Measurements from ENCODE around the gene SZRD1. TPM values are rescaled to one million over a fixed set of nuclear protein-coding genes. Genes with fewer than 3 reads are reported as not detected.

Gene SZRD1
- total and polyA plus RNA-seq, 2 of the 4 experiments (the other 2 are of a cell fraction): 119 to 149 TPM

DNA sequence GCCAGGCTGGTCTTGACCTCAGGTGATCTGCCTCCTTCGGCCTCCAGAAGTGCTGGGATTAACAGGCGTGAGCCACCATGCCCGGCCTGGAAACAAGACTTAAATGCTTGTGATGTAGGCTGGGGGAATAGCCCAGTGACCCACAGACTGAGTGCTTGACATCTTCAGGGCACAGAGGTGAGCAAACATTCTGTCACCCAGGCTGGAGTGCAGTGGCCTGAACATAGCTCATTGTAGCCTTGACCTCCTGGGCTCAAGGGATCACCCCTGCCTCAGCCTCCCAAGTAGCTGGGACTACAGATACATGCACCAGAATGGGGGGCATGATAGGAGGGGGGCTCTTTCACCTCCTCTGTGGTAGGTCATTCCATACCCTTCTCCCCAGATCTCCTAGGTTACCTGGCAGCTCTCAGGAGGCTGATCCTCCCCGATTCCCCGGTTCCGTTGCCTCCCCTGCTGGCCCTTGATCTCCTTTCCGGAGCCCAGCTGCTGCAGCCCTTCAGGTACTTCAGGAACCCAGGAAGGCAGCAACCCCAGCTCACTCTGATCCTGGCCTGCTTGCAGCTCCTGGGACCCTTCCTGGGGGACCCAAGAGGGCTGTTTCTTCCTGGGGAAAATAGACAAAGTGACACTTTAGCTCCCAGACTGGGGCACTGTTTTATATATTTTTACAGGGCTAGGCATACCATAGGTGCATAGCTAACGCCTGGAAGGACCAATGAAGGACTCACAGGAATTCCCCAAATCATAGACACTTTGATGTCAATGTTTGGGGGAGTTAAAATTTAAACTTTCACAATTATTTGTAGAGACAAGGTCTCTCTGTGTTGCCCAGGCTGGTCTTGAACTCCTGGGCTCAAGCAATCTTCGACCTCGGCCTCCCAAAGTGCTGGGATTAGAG is 58.3 kb downstream of the SZRD1 start:
- no peak overlapping the region for H3K9ac ChIP-seq (ENCODE audit: low read depth, low read length)
- BruUV-seq (replicated peaks): no TSS peak
- no peak for ATAC-seq (ENCODE audit: low read depth)
- H3K4me1 ChIP-seq (ENCODE audit: control insufficient read depth, insufficient read depth, low read length): no peaks in the 10 kb centered on the region
- H2BK20ac ChIP-seq (ENCODE audit: low read depth, low read length): no peak overlapping the region
- peaks cover 6% of the 10 kb centered on the region for H3K27me3 ChIP-seq (ENCODE audit: control insufficient read depth, insufficient read depth, low read length)
- CTCF ChIA-PET: no interaction called here
- H3K27ac ChIP-seq (ENCODE audit: insufficient read depth, low read length): no peak overlapping the region
- H3K9me1 ChIP-seq (ENCODE audit: insufficient read depth, low read length): no peaks in the 10 kb centered on the region; the same call in 1 of the 2 replicates
- H3K36me3 ChIP-seq (ENCODE audit: control insufficient read depth, insufficient read depth, low read length): no peaks in the 10 kb centered on the region
- no peak overlapping the region for H2AK9ac ChIP-seq (replicated peaks; ENCODE audit: low read depth, low read length, poor library complexity)
- no peaks in the 10 kb centered on the region for H3K79me1 ChIP-seq (ENCODE audit: low read depth in 1 of 2, low read length in 2 of 2)
- no peaks in the 10 kb centered on the region for H4K20me1 ChIP-seq (ENCODE audit: insufficient read depth, low read length)
- no peak for DNase-seq
- dilution Hi-C loops (cut with HindIII; ENCODE audit: low sequenced_read_pairs, unreplicated experiment) (no loop called here), intact Hi-C loops (cut with micrococcal nuclease) (no loop called here), in situ Hi-C loops (cut with MboI; ENCODE audit: low sequenced_read_pairs) (no loop called here)
- H3K4me2 ChIP-seq (ENCODE audit: low read depth, low read length): no peak overlapping the region
- 72% methylated on average over 6 of the region's 10 CpGs; no CpG with 5 or more reads in 1 of the 2 experiments for WGBS, 2 experiments (ENCODE audit: extremely low coverage in 2 of 2, insufficient read length in 1 of 2)
- H3K14ac ChIP-seq (replicated peaks; ENCODE audit: low read depth, low read length): no peak overlapping the region
- H3K23ac ChIP-seq (ENCODE audit: low read depth, low read length): no peak overlapping the region
- POLR2A ChIA-PET (ENCODE audit: unreplicated experiment): no interaction called here
- TF ChIP-seq, protein P1, sequence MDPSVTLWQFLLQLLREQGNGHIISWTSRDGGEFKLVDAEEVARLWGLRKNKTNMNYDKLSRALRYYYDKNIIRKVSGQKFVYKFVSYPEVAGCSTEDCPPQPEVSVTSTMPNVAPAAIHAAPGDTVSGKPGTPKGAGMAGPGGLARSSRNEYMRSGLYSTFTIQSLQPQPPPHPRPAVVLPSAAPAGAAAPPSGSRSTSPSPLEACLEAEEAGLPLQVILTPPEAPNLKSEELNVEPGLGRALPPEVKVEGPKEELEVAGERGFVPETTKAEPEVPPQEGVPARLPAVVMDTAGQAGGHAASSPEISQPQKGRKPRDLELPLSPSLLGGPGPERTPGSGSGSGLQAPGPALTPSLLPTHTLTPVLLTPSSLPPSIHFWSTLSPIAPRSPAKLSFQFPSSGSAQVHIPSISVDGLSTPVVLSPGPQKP (IDR thresholded peaks at IDR 0.05; ENCODE audit: borderline replicate concordance, low read depth, low read length): no peak
- no peak for TF ChIP-seq RFX5 (IDR thresholded peaks at IDR 0.05; ENCODE audit: low read depth, low read length)
- no peak for TF ChIP-seq CHD1 (IDR thresholded peaks at IDR 0.05; ENCODE audit: low read depth, low read length)
- TF ChIP-seq CEBPB (IDR thresholded peaks at IDR 0.05; ENCODE audit: low read depth, low read length): no peak
- TF ChIP-seq, protein P2, sequence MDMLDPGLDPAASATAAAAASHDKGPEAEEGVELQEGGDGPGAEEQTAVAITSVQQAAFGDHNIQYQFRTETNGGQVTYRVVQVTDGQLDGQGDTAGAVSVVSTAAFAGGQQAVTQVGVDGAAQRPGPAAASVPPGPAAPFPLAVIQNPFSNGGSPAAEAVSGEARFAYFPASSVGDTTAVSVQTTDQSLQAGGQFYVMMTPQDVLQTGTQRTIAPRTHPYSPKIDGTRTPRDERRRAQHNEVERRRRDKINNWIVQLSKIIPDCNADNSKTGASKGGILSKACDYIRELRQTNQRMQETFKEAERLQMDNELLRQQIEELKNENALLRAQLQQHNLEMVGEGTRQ (IDR thresholded peaks at IDR 0.05; ENCODE audit: low read depth, low read length): no peak
- TF ChIP-seq SMC3 (IDR thresholded peaks at IDR 0.05; ENCODE audit: low read depth, low read length): no peak
- TF ChIP-seq RAD21 (IDR thresholded peaks at IDR 0.05; ENCODE audit: low read length): no peak
- no peak for TF ChIP-seq BHLHE40 (IDR thresholded peaks at IDR 0.05; ENCODE audit: low read depth, low read length)
- TF ChIP-seq MXI1 (IDR thresholded peaks at IDR 0.05; ENCODE audit: borderline replicate concordance, low read depth, low read length): no peak
- no peak for TF ChIP-seq RCOR1 (IDR thresholded peaks at IDR 0.05; ENCODE audit: insufficient replicate concordance, low read length)
- TF ChIP-seq, protein P3, sequence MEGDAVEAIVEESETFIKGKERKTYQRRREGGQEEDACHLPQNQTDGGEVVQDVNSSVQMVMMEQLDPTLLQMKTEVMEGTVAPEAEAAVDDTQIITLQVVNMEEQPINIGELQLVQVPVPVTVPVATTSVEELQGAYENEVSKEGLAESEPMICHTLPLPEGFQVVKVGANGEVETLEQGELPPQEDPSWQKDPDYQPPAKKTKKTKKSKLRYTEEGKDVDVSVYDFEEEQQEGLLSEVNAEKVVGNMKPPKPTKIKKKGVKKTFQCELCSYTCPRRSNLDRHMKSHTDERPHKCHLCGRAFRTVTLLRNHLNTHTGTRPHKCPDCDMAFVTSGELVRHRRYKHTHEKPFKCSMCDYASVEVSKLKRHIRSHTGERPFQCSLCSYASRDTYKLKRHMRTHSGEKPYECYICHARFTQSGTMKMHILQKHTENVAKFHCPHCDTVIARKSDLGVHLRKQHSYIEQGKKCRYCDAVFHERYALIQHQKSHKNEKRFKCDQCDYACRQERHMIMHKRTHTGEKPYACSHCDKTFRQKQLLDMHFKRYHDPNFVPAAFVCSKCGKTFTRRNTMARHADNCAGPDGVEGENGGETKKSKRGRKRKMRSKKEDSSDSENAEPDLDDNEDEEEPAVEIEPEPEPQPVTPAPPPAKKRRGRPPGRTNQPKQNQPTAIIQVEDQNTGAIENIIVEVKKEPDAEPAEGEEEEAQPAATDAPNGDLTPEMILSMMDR (conservative IDR thresholded peaks at IDR 0.05; ENCODE audit: low read depth, low read length): no peak
- TF ChIP-seq FOS (IDR thresholded peaks at IDR 0.05; ENCODE audit: low read depth, low read length): no peak
- no peak for TF ChIP-seq MAFK (IDR thresholded peaks at IDR 0.05; ENCODE audit: low read depth, low read length)
- no peak for TF ChIP-seq POLR2A (IDR thresholded peaks at IDR 0.05; ENCODE audit: low read depth, low read length)
- no peak for TF ChIP-seq MAZ (IDR thresholded peaks at IDR 0.05; ENCODE audit: borderline replicate concordance, low read depth, low read length)
- H4K5ac ChIP-seq (ENCODE audit: low read depth, low read length): no peak overlapping the region
- no peak overlapping the region for H2BK15ac ChIP-seq (ENCODE audit: low read depth, low read length)
- no peak overlapping the region for H4K8ac ChIP-seq (ENCODE audit: low read depth in 2 of 2, low read length in 2 of 2)
- H3K4ac ChIP-seq (ENCODE audit: low read depth, low read length): no peak overlapping the region
- no peak overlapping the region for H3K4me3 ChIP-seq (ENCODE audit: insufficient read depth, low read depth, low read length)
- no peak overlapping the region for H2AK5ac ChIP-seq (ENCODE audit: low read depth, low read length)
- no peaks in the 10 kb centered on the region for H3K9me3 ChIP-seq (ENCODE audit: control insufficient read depth, insufficient read depth, low read length)
- H2BK120ac ChIP-seq (ENCODE audit: low read depth, low read length): no peak overlapping the region
- H2BK5ac ChIP-seq (ENCODE audit: low read depth, low read length, poor library complexity, severe bottlenecking): no peak overlapping the region
- no peak overlapping the region for H2AFZ ChIP-seq (replicated peaks; ENCODE audit: low read length, poor library complexity)
- H3K18ac ChIP-seq (ENCODE audit: low read depth, low read length): no peak overlapping the region
- H3K56ac ChIP-seq (ENCODE audit: extremely low read depth, insufficient read depth, low read length): no peak overlapping the region
- H4K91ac ChIP-seq (ENCODE audit: insufficient read depth, low read depth, low read length): no peak overlapping the region

Data from IMR-90 (cell line).